Neural progenitor cell (in vitro differentiated cells): ENCODE data around the gene WDR36.

Source experiments
- CTCF ChIP-seq: fragments of 200-600 bp; sonication (generic); IDR thresholded peaks from 2 replicates; pipeline ENCODE4 v1.5.1; 2017; ENCODE audit warnings: antibody characterized with exemption, mild to moderate bottlenecking
- EZH2 ChIP-seq: fragments of 200-600 bp; sonication (generic); IDR thresholded peaks from 2 replicates; pipeline ENCODE4 v1.6.1; 2017; ENCODE audit warnings: antibody characterized with exemption, mild to moderate bottlenecking, moderate library complexity

GRCh38 chr5:111066261-111066938 lies 25.7 kb upstream of the WDR36 start:
- TF ChIP-seq CTCF (no peak), EZH2 (no peak)
